Natural killer cell treated with Interleukin-12 subunit alpha and Interleukin-12 subunit beta and Interleukin-15 and Interleukin-18, amount 100 ng/mL, for 72 hours (primary cell): ENCODE measurements around the gene CLDN5. TPM values are rescaled to one million over a fixed set of nuclear protein-coding genes. Genes with fewer than 3 reads are reported as not detected.

ENCODE experiments used
- total RNA-seq, 2 donors: library from RNA; stranded (reverse); gene quantifications; one replicate each; pipeline ENCODE4 v1.2.3, GENCODE V29; 2022

The CLDN5 gene
- total RNA-seq, 2 donors from 2014 or later: not detected

Other genes with a start within 250 kb of the CLDN5 start
- gene CLTCL1, start 232.7 kb downstream of the CLDN5 start, total RNA-seq: 1 to 10 TPM in 1 of 2 donors, under 1 TPM in 1; 0.50 to 1.5 TPM
- 10 to 100 TPM; 40.5 to 62.7 TPM for gene HIRA, start 92.7 kb downstream of the CLDN5 start, total RNA-seq
- 10 to 100 TPM; 14.3 to 21.3 TPM for gene MRPL40, start 91.9 kb downstream of the CLDN5 start, total RNA-seq
- 10 to 100 TPM; 27.6 to 36.8 TPM for gene C22orf39, start 76.7 kb downstream of the CLDN5 start, total RNA-seq
- gene UFD1, start 45.2 kb downstream of the CLDN5 start, total RNA-seq: 100 to 1,000 TPM; 104 to 109 TPM
- 100 to 1,000 TPM in 1 of 2 donors, 10 to 100 TPM in 1; 57.8 to 137 TPM for gene CDC45, start 44.5 kb downstream of the CLDN5 start, total RNA-seq
- not detected for gene SEPTIN5, start 190.1 kb upstream of the CLDN5 start, total RNA-seq
- not detected for gene GP1BB, start 199.1 kb upstream of the CLDN5 start, total RNA-seq
- gene TBX1, start 236.4 kb upstream of the CLDN5 start, total RNA-seq: 1 to 10 TPM; 1.1 to 2.9 TPM